ENCODE results near the gene DENND6A. TPM values are rescaled to one million over a fixed set of nuclear protein-coding genes. Genes with fewer than 3 reads are reported as not detected.
"Not testable (repeated sequence)": the region's sequence is repeated elsewhere in the genome, so short reads cannot be mapped to it uniquely, and the experiment has no call there.

The DENND6A gene
- total RNA-seq, 2 donors from 2014 or later, result 23.4 to 35.1 TPM

GRCh38 chr3:57694146-57694545 lies 1.3 kb upstream of the DENND6A start:
- no peak for DNase-seq
- no peaks in the 10 kb centered on the region for H3K36me3 ChIP-seq (ENCODE audit: control insufficient read depth, insufficient read depth, low read length)
- H3K27me3 ChIP-seq (ENCODE audit: control insufficient read depth, insufficient read depth, low read length, poor library complexity, severe bottlenecking), result no peaks in the 10 kb centered on the region
- peak overlapping the region; percentile 81 for H3K4me3 Mint-ChIP-seq
- no peak overlapping the region for H3K27ac Mint-ChIP-seq
- H3K36me3 Mint-ChIP-seq (ENCODE audit: low read depth), result no peaks in the 10 kb centered on the region
- H3K27ac ChIP-seq (ENCODE audit: low read depth, low read length), result no peak overlapping the region
- H3K4me1 ChIP-seq (ENCODE audit: control insufficient read depth, insufficient read depth, low read length), result no peaks in the 10 kb centered on the region
- WGBS, 2 experiments (ENCODE audit: insufficient coverage in 1 of 2, insufficient read length in 1 of 2), result 95 to 99% methylated on average over 12 of the region's 13 CpGs
- H3K4me3 ChIP-seq (ENCODE audit: low read length), result no peak overlapping the region
- no peaks in the 10 kb centered on the region for H3K9me3 Mint-ChIP-seq
- no peaks in the 10 kb centered on the region for H3K9me3 ChIP-seq (ENCODE audit: control insufficient read depth, low read length)
- H3K27me3 Mint-ChIP-seq (ENCODE audit: insufficient read depth), result no peaks in the 10 kb centered on the region
- no peak overlapping the region for H3K9ac ChIP-seq (ENCODE audit: extremely low read depth, low read length, poor library complexity, severe bottlenecking)
- H3K4me1 Mint-ChIP-seq, result peaks cover 8% of the 10 kb centered on the region
- TF ChIP-seq, protein P1, sequence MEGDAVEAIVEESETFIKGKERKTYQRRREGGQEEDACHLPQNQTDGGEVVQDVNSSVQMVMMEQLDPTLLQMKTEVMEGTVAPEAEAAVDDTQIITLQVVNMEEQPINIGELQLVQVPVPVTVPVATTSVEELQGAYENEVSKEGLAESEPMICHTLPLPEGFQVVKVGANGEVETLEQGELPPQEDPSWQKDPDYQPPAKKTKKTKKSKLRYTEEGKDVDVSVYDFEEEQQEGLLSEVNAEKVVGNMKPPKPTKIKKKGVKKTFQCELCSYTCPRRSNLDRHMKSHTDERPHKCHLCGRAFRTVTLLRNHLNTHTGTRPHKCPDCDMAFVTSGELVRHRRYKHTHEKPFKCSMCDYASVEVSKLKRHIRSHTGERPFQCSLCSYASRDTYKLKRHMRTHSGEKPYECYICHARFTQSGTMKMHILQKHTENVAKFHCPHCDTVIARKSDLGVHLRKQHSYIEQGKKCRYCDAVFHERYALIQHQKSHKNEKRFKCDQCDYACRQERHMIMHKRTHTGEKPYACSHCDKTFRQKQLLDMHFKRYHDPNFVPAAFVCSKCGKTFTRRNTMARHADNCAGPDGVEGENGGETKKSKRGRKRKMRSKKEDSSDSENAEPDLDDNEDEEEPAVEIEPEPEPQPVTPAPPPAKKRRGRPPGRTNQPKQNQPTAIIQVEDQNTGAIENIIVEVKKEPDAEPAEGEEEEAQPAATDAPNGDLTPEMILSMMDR (conservative IDR thresholded peaks at IDR 0.05), result no peak

DNA sequence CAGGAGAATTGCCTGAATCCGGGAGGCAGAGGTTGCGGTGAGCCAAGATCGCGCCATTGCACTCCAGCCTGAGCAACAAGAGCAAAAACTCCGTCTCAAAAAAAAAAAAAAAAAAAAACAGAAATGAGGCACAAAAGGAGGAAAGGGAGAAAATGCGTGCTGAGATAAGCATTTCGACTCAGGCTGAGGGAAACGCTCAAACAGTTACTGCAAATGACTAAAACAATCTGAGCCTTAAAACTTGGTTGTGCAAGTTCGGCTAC lies 813 bp downstream of the DENND6A start:
- 4 to 5% methylated on average over 4 to 9 of the region's 9 CpGs for WGBS, 2 experiments (ENCODE audit: insufficient coverage in 1 of 2, insufficient read length in 1 of 2)
- DNase-seq; H3K9me3 Mint-ChIP-seq; H3K27me3 ChIP-seq (ENCODE audit: control insufficient read depth, insufficient read depth, low read length, poor library complexity, severe bottlenecking); H3K4me1 ChIP-seq (ENCODE audit: control insufficient read depth, insufficient read depth, low read length); H3K36me3 ChIP-seq (ENCODE audit: control insufficient read depth, insufficient read depth, low read length); H3K9me3 ChIP-seq (ENCODE audit: control insufficient read depth, low read length); H3K27me3 Mint-ChIP-seq (ENCODE audit: insufficient read depth); H3K36me3 Mint-ChIP-seq (ENCODE audit: low read depth): not testable (repeated sequence)
- Histone ChIP-seq H3K9ac (ENCODE audit: extremely low read depth, low read length, poor library complexity, severe bottlenecking) (peak overlapping the region; percentile 74), H3K27ac (ENCODE audit: low read depth, low read length) (peak overlapping the region; percentile 96), H3K4me3 (ENCODE audit: low read length) (peak overlapping the region; percentile 99)
- Mint-ChIP-seq H3K27ac (peak overlapping the region; percentile 95), H3K4me1 (peaks cover 13% of the 10 kb centered on the region), H3K4me3 (peak overlapping the region; percentile 81)

DNA sequence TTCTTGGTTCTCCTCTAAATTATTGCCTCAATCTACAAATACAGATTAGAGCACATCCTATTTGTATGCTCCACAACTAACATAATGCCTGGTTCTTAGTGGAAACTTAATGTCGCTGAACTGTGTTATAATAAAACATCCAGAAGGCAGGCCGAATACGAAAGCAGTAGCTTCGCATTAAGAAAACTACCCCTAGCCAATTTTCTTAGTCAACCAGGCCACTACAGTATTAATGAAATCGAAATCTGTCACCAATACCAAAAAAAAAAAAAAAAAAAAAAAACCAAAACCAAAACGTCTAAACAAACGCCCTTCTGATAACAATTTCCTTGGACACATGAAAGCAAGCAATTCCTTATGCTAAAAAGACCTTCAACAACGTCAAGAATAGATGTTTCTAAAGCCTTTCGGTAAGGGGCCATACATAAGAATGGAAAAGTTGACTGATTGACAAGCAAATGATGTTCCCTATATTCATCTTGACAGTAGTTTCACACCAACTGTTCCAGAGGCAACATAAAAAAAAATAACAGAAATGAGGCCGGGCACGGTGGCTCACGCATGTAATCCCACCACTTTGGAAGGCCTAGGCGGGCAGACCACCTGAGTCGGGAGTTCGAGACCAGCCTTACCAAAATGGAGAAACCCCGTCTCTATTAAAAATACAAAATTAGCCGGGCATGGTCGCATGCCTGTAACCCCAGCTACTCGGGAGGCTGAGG lies 1.3 kb downstream of the DENND6A start:
- Mint-ChIP-seq H3K9me3 (no peaks in the 10 kb centered on the region), H3K4me3 (peak overlapping the region; percentile 81), H3K27ac (peak overlapping the region; percentile 95), H3K36me3 (ENCODE audit: low read depth) (no peaks in the 10 kb centered on the region), H3K27me3 (ENCODE audit: insufficient read depth) (no peaks in the 10 kb centered on the region), H3K4me1 (peaks cover 13% of the 10 kb centered on the region)
- Histone ChIP-seq H3K4me1 (ENCODE audit: control insufficient read depth, insufficient read depth, low read length) (no peaks in the 10 kb centered on the region), H3K9ac (ENCODE audit: extremely low read depth, low read length, poor library complexity, severe bottlenecking) (peak overlapping the region; percentile 74), H3K4me3 (ENCODE audit: low read length) (peak overlapping the region; percentile 99), H3K9me3 (ENCODE audit: control insufficient read depth, low read length) (no peaks in the 10 kb centered on the region), H3K27ac (ENCODE audit: low read depth, low read length) (no peak overlapping the region), H3K27me3 (ENCODE audit: control insufficient read depth, insufficient read depth, low read length, poor library complexity, severe bottlenecking) (no peaks in the 10 kb centered on the region), H3K36me3 (ENCODE audit: control insufficient read depth, insufficient read depth, low read length) (no peaks in the 10 kb centered on the region)
- TF ChIP-seq, protein P1 (conservative IDR thresholded peaks at IDR 0.05), result no peak
- 16 to 47% methylated on average over 9 to 19 of the region's 19 CpGs for WGBS, 2 experiments (ENCODE audit: insufficient coverage in 1 of 2, insufficient read length in 1 of 2)
- DNase-seq, result no peak

Measured in endodermal cell (in vitro differentiated cells).